Ammon's horn (tissue), 1 donor: ENCODE data around the gene HES3.

Experiments used
- DNase-seq: peaks from one replicate; pipeline ENCODE4 v3.0.0-alpha.2; 2016; ENCODE audit warnings: low spot score

HES3 gene, protein sequence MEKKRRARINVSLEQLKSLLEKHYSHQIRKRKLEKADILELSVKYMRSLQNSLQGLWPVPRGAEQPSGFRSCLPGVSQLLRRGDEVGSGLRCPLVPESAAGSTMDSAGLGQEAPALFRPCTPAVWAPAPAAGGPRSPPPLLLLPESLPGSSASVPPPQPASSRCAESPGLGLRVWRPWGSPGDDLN

GRCh38 chr1:6243993-6244392 is at the start of gene HES3:
HES3 (plus strand) TSS chr1:6244179; CDS start chr1:6244366, 187 bp downstream.
- DNase-seq = no peak

GRCh38 chr1:6197746-6198427 is 46.1 kb upstream of the HES3 start:
- no peak for DNase-seq

DNA sequence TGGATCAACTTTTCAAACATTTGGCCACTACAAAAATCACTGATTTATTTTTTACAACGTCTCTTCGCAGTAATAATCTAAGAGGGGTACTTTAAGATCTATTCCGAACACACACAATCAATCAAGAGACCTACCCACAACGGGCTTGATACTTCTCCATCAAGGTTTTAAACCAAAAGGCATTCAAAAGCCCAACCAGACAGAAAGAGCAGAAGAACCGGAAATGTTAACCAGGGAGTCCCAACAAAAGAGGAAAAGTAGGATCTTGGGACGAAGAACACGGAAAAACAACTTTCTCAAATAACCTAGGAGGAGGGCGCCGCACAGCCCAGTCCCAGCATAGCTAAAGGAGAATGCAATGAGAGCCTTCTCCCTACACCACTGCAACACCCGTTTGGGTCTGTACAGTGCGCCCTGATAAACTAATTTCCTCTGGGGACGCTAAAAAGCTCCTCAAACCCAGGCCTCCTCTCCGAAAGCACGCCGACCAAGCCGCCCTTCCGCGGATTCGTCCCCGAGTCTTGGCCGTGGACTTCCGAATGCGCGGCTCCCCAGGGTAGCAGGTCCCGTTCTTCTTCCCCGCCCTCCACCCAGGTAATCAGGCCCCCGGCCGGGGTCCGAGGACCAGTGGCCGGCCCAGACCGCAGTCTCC is 45.2 kb upstream of the HES3 start:
- DNase-seq = no peak

- DNase-seq = peak; percentile 99
Observed at GRCh38 chr1:6199298-6200187, 44.4 kb upstream of the HES3 start, which contains the start of gene RPL22. RPL22 (minus strand) TSS chr1:6199595; CDS start chr1:6199573, 22 bp downstream.

DNA sequence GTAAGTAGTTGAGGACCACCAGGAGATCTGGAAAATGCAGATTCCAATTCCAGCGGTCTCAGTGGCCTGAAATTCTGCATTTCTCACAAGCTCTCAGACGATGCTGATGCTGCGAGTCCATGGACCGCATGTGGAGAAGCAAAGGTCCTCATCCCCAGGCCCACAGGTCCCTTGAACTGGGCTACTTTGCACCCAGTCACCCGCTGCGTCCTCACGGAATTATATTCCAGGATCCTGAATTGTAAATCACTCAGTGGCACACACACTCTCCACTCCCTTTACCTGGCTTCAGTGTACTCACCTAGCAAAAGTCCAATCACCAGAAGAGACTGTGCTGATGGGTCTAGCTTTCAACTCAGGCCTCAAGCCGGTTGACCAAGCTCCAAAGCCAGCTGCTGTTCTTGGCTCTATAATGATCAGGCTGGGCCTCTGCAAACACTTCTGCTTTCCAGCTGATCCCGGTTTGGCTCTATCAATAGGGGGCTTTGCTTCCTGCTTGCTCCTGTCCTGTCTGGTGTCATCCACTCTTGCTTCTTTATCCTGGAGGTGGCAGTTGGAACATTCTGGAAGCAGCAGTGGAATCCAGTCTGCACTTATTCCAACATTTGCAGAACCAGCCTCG is 43.7 kb upstream of the HES3 start:
- no peak for DNase-seq

DNA sequence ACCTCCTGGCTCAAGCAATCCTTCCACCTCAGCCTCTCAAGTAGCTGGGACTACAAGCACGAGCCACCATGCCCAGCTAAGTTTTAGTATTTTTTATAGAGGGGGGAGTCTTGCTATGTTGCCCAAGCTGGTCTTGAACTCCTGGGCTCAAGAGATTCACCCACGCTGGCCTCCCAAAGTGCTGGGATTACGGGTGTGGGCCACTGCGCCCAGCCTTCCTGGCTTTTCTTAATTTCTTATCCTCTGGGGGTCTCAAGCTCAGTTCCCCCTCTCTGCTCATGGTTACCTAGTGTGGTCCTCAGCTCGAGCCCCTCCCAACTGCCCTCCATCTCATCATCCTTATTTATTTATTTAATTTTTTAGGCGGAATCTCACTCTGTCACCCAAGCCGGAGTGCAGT is 41.7 kb upstream of the HES3 start:
- DNase-seq = no peak

DNA sequence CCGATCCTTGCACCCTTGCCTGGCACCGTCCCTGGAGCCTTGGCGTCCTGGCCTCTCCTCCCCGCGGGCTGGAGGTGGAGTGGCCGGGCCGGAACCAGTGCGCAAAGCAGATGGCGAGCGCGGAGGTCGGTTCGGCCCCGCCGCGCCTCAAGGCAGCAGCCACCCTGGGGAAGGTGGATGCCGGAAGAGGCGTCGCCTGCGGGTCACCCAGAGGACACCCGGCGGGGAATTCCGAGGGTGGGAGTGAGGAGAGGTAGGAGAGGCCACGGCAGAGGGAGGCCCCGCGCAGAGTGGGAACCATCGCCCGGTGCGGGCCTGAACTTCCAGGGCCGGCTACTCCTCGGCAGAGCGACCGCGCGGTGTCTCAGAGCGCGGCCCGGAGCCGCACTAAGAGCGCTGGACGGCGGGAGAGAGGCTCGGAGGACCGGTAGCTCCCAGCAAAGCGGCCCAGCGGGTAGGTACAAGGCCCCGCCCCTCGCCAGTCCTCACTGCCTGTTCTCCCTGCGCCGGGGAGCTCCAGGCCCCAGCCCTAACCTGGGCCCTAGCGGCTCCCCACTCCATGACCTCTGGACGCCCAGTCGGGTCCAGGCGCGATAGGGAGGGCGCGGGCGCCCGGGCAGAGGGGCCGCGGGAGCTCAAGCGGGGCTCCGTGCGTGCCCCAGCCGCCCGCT is 38.0 kb upstream of the HES3 start, which contains the start of gene RNF207:
Gene RNF207, plus strand, starts transcription at position 271 of the 671 bp plus-strand sequence. CDS start 417 bp downstream, outside the sequence.
- no peak for DNase-seq

GRCh38 chr1:6206520-6206855 is 37.5 kb upstream of the HES3 start:
- DNase-seq = no peak

GRCh38 chr1:6207075-6207885 is 36.7 kb upstream of the HES3 start:
- DNase-seq = no peak

GRCh38 chr1:6207921-6208320 is 36.1 kb upstream of the HES3 start:
- DNase-seq = no peak

DNA sequence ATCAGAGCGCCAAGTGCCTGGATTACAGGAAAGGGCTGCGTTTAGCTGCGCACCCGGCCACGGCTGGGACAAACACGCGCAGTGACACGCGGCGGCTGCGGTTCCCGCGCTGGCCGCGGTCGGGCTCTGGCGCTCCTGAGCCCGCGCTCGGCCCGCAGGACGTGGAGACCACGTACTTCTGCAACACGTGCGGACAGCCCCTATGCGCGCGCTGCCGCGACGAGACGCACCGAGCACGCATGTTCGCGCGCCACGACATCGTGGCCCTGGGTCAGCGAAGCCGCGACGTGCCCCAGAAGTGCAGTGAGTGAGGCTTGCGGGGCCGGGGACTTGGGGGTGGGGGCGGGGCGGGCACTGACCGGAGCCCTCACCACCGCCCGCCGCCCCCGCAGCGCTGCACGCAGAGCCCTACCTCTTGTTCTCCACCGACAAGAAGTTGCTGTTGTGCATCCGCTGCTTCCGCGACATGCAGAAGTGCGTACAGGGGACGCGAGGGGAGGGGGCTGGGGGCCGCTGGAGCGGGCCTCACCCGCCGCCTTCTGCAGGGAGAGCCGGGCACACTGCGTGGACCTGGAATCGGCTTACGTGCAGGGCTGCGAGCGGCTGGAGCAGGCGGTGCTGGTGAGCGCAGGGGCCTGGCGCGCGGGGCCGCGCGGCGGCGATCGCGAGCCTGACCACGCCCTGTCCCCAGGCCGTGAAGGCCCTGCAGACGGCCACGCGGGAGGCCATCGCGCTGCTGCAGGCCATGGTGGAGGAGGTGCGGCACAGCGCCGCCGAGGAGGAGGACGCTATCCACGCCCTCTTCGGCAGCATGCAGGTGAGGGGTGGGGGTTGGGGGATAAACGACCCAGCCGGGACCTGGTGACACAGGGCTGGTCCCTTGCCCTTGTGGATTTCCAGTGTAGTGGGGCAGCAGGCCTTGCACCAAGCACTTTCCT is 35.0 kb upstream of the HES3 start:
- peak; percentile 58 for DNase-seq

GRCh38 chr1:6209661-6210580 is 34.1 kb upstream of the HES3 start:
- no peak for DNase-seq

GRCh38 chr1:6210591-6211355 is 33.2 kb upstream of the HES3 start:
- DNase-seq = no peak

DNA sequence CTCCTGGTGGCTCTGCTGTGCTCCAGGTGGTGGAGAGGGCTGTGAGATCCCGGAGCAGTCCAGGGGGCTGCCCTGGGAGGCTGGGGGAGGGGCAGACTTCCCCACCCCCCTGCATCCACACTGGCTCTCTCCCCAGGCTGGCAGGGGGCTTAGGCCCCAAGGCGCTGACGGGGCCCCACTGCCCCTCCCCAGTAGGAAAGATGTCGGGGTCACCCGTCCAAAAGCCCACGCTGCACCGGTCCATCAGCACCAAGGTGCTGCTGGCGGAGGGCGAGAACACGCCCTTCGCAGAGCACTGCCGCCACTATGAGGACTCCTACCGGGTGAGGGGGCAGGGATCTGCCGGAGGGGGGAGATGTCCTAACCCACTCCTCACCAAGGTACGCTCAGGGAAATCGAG is 32.2 kb upstream of the HES3 start:
- DNase-seq = no peak

GRCh38 chr1:6212193-6212959 is 31.6 kb upstream of the HES3 start:
- DNase-seq = no peak

- DNase-seq = no peak
Observed at GRCh38 chr1:6218375-6219164, 25.4 kb upstream of the HES3 start.
